ENCODE data around the gene ITPR2.
A peak's percentile ranks its signal among the peaks of the same experiment; 100 is the strongest.

Gene ITPR2

DNA sequence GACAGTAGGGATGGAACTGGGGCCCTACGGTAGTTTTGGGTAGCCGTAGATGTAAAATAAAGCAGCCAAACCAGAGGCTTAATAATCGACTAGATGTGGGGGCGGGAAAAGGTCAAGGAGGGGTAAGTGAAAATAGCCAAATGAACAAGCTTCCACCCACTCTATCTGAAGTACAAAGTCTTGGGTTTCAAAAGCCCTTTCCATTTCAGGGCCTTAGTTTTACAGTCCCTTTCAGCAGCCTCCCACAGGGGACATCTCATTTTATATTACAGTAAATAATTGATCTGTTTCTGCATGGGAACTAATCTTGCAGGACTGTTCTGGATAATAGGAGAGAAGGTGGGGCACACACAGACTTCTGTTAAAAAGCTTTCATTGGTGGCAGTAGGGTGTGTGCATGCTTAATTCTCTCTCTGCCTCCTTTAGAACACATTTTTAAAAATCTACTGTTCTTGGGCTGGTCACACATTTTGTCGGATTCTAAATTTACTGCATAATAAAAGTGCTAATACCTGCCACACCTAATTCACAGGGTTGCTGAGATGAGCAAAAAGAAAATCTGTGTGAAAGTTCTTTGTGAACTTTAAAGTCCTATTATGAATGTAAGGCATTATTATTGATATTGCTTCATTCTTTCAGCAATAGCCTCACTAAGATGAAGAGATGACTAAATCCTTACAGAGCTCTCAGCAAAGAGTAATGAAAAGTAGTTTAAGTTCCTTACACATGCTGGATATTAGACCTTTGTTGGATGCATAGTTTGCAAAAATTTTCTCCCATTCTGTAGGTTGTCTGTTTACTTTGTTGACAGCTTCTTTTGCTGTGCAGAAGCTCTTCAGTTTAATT, 104.6 kb downstream of the ITPR2 start:
- no peak for DNase-seq

DNA sequence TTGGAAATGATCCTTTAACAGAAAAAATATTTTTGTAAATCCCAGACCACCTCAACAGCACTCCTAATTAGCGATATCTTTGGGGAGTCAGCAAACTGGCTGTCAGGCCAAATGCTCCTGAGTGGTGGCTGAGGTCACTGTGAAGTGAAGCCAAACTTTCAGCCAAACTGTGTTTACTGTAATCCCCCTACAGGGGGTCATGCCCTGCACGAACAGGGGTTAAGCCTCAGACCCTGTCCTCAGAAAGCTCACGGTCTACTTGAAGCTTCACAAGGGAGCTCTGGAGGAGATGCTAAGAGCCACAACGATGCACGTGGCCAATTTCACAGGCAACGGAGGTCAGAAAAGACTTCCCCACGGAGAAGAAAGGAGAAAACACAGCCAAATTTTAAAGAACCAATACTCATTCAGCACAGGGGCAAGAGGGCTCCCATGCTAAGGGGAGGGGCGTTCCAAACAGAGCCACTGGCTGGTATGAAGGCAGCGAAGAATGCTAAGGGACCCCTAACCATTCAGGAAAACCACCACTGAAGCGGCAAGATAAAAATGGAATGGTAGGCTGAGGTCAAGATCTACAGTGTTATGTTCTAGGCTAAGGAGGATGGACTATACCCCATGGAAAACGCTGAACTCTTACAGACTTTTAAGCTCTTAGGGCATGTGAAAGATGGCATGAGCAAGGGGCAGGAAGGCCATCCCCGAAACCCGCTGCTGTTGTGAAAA, 105.4 kb downstream of the ITPR2 start:
- no peak for DNase-seq

DNA sequence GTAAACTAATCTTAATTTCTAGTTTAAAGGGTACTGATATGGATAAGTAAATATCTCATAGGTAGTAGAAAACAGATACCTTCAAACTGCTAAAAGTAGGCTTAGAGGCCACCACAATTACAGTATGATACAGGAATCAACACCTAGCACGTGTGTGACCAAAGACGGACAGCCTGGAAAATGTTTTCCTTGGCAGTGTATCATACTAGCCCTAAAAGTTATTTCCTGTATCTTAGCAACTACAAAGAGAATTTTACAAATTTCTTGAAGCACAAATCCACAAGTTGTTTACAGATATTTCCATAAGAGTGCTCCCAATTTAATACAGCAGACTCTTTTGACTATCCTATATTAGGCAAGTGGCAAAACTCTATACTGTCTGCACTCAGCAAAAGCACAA, 106.0 kb downstream of the ITPR2 start:
- no peak for DNase-seq

DNA sequence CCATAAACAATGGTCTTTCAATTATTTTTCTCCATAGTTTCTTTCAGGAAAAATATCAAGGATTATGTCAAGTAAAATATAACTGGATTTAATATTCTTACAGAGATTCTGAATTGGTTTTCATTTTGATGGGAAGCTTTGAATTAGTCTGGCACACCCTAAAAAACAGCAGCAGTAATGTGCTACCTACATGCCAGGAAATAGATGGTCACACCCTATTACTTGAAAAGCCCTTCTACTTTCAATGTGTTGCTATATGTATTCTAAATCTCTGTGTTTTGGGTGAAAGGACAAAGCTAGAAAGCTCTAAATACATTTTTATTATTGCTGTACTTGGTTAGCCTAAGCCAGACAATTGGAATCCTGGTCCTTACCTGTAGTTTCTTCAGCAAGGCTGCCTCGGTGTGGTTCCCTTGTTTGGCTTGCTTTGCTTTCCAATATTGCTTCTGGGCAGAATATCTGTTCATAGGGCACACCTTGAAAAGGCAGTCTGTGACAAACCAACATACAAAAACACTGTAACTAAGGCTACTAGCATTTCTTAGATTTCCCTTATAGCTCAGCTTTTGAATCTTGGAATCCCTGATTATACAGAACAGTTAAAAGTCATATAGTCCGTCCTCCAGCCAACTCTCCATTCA, 107.6 kb downstream of the ITPR2 start:
- DNase-seq, result no peak

DNA sequence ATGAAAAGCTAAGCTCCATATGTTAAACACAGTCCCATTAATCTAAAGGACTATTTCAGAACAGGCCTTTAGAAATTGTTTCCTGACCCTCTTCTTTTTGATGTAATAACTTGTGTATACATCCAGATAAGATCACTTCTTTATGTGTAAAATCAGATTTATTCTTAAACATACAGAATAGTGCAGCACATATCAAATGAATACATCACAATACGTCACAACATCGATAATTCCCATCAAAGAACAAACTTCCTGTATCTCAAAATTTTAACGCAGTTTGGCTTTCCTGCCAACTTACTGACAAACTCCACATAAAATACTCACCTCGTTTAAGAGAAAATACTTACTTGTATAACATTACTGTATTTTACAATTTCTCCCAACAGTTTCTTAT, 108.7 kb downstream of the ITPR2 start:
- no peak for DNase-seq

DNA sequence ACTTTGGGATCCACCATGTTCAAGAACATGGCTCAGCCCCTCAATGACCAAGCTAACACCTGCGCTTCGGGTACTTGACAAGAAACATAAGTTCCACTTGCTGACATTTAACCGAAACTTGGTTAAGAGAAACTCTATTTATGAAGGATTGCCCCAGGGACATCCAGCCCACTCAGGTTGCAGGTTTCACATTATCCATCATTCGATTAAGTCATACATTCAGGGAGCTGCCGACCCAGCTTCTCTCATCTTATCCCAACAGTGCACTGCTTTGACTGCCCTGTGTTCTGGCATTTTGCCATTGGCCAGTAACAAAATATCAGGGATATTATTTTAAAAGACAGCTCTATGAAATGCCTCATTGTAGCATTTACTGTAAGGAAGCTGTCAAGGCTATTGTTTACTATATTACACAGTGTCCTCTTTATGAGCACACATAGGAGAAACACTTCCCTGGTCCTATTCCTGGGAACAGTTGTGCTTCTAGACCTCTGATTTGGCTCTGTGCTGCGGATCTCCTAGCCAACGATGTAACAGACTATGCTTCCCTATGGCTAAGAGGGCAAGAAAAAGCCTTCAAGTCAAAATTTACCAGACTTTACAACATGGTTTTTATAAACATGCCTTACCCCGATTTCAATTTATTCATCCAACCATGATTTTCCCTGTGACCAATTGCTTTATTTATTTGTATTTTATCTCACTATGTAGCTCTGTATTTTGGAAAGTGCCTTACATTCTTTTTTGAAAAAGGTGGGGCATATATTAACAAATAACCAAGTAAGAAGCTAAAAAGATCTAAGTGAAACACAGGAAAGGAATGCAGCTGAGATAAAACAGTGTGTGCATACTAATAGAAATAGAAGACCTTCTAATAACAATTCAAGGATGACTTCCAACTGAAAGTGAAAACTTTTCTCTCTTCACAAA, 109.3 kb downstream of the ITPR2 start:
- no peak for DNase-seq

DNA sequence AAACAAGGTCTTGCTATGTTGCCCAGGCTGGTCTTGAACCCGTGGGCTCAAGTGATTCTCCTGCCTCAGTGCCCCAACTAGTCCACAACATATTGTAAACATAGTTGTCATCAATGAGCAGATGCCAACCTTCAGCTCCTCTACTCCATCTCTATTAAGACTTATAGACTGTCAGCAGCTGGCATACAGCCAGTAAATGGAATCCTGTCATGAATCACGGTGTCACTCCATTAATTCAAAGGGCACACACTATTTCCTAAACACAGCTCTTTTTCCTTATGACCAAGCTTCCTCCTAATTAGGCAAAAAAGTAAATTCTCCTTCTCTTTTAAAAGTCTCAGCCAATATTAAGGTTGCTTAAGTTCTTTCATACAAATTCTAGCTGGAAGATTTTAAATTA, 111.2 kb downstream of the ITPR2 start:
- peak; percentile 32 for DNase-seq

GRCh38 chr12:26719852-26720251, 113.1 kb downstream of the ITPR2 start:
- DNase-seq, result no peak

DNA sequence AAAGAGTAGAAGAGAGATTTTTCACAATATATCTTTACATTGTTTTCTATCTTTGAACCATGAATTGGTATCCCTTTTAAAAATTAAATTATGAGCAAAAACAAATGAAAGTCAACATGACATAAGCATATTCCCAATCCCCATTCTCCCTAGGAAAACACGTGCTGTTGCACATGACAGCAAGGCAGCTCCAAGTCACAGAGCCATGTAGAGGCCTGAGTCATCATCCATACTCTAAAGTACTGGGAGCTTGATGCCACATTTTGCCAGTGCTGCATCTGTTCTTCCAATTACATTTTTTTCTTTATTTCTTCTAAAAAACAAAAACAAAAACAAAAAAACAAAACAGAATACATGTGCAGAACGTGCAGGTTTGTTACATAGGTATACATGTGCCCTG, 115.2 kb downstream of the ITPR2 start:
- no peak for DNase-seq

DNA sequence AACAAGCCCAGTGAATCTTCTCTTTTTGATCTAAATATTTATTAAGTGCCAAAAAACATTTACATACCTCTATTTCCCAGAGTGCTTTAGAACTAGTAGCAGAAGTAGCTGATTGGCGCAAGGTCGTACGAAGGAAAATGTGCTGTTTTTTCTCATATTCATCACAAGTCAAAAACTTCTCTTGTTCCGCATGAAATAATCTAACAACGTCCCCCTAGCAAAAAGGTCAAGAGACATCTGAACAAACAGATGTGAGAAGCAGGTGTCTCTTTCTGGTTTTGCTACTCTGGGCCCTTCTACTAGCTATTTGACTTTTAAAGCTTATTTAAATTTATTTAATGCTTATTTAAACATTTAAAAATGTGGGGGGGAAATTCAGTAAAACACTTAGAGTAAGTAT, 117.8 kb downstream of the ITPR2 start:
- no peak for DNase-seq

- no peak for DNase-seq
Observed at GRCh38 chr12:26713885-26714383, 119.1 kb downstream of the ITPR2 start.

DNA sequence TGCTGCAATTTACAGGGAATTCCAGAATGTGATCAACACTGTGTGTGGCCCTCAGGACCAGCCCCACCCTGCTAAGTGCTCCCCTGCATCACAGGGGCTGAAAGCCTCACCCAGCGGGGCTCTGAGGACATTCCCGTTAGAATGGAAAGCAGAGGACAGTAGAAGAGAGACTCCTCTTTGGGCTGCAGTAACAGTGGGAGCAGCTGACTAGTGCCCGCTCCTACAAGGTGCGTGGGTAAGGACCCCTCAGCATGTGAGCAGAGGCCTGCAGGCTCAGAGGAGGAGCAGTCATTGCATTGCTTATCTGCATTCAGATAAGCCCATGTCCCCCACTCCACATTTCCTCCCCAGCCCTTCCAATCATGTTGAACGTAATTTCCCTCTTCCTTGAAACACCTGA, 120.1 kb downstream of the ITPR2 start:
- DNase-seq, result no peak

- no peak for DNase-seq
Observed at GRCh38 chr12:26711569-26711968, 121.4 kb downstream of the ITPR2 start.

- no peak for DNase-seq
Observed at GRCh38 chr12:26711072-26711471, 121.9 kb downstream of the ITPR2 start.

DNA sequence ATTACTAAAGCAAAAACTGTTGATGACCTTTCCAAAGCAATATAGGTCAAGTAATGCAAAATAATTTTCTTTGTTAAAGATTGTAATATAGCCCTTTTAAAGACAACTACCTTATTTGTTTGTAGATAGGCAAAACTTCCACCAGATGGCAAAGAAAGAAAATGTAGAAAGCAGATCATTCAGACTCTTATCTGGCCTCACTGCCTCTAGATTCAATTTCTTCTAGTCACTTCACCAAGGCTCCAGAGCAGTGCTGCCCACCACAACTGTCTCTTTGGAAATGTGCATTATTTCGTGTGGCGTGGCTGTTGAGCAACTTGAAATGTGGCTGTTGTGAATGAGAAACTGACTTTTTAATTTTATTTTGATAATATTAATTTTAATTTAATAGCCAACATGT, 127.1 kb downstream of the ITPR2 start:
- DNase-seq, result peak; percentile 15

DNA sequence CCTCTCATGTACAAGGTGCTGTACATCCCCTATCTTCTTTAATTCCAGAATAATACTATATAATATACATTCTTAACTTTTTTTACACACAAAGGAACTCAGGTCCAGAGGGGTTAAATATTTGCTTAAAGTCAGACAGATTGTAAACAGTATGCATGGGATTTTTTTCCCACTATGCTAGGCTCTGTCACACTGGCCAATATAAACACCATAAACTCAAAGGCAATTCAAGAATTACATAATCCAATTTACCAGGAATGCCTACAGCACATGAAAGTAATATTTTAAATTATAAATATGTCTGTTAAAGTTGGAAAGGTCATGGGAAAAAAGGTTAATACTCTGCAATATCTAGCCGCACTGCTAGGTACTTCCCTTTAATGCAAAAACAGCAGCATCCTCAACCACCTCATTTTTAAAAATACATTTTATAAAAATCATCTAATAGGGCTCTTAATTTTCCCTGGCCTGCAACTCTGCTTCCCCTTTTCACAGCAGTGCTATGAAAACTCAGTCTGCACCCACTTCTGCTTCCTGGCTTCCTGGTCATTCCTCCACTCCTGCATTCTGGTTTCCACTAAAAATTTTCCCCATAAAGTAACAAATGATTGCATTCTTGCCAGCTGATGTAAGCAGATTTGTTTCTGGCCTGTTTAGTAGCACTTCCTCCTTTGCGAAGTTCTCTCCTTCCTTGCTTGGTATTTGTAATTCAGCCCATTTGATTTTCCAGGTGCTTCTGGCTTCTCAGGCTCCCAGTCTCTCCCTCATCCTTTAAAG, 128.1 kb downstream of the ITPR2 start:
- no peak for DNase-seq

DNA sequence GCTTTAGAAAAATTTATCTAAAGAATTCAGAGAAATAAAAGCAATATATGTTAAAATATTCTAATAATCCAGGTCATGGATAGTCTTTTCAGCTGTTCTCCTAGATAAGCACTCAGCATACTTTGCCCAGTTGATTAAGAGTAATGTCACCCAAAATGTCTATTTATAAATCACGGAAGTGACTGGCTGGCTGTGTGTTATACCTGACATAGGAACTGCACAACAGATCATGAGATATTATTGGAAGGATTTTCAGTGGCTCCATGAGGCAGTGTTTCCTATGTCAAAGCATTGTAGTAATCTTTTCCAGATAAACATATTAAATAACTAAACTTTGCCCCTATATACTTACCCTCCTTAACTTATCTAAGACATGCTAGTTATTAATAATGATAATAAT, 128.8 kb downstream of the ITPR2 start:
- DNase-seq, result no peak

- DNase-seq, result no peak
Observed at GRCh38 chr12:26702741-26703140, 130.3 kb downstream of the ITPR2 start.

GRCh38 chr12:26701604-26702215, 131.3 kb downstream of the ITPR2 start:
- peak; percentile 75 for DNase-seq

DNA sequence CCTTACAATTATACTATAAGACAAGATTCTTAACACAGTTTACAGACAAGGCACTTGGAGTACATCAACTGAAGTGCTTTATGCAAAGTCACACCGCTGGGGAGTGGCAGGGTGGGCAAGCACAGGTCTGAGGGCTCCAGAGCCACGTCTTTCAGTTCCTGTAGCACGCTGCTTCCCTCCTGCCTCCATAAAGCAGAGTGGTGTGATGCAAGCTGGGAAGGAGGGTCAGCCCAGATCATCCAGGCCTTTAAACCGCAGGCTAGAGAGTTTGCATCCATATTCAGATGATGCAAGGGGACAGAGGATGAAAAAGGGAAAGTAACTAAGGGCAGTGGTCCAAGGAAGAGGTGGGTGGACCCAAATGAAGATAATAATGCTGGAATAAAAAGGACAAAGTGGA, 132.6 kb downstream of the ITPR2 start:
- no peak for DNase-seq

- DNase-seq, result no peak
Observed at GRCh38 chr12:26699237-26699636, 133.8 kb downstream of the ITPR2 start.
